Central memory CD4-positive, alpha-beta T cell (primary cell): ENCODE measurements around the gene FNDC3B.
"Not testable (repeated sequence)": the region's sequence is repeated elsewhere in the genome, so short reads cannot be mapped to it uniquely, and the experiment has no call there.

Source experiments
- DNase-seq: peaks from one replicate; pipeline ENCODE4 v3.0.0; 2022

Gene FNDC3B

GRCh38 chr3:172246107-172246844 is 206.9 kb downstream of the FNDC3B start:
- DNase-seq: no peak

GRCh38 chr3:172247525-172248274 is 208.3 kb downstream of the FNDC3B start:
- DNase-seq: no peak

GRCh38 chr3:172249039-172249438 is 209.7 kb downstream of the FNDC3B start:
- DNase-seq: no peak

- no peak for DNase-seq
These were observed 211.8 kb downstream of the FNDC3B start for GRCh38 chr3:172251211-172251610.

GRCh38 chr3:172253200-172253599 is 213.8 kb downstream of the FNDC3B start:
- no peak for DNase-seq

GRCh38 chr3:172254542-172254941 is 215.2 kb downstream of the FNDC3B start:
- DNase-seq: no peak

- DNase-seq: not testable (repeated sequence)
These were observed 215.9 kb downstream of the FNDC3B start for GRCh38 chr3:172255321-172255720.

- DNase-seq: no peak
These were observed 216.8 kb downstream of the FNDC3B start for GRCh38 chr3:172256101-172256734.

- no peak for DNase-seq
These were observed 218.4 kb downstream of the FNDC3B start for GRCh38 chr3:172257648-172258400.

- DNase-seq: no peak
These were observed 219.2 kb downstream of the FNDC3B start for GRCh38 chr3:172258624-172259023.

GRCh38 chr3:172259111-172259541 is 219.7 kb downstream of the FNDC3B start:
- no peak for DNase-seq

GRCh38 chr3:172259726-172260248 is 220.4 kb downstream of the FNDC3B start:
- no peak for DNase-seq

GRCh38 chr3:172260381-172260780 is 221.0 kb downstream of the FNDC3B start:
- no peak for DNase-seq

- no peak for DNase-seq
These were observed 221.7 kb downstream of the FNDC3B start for GRCh38 chr3:172261054-172261453.

GRCh38 chr3:172262991-172263608 is 223.7 kb downstream of the FNDC3B start:
- no peak for DNase-seq

GRCh38 chr3:172263781-172264486 is 224.6 kb downstream of the FNDC3B start:
- no peak for DNase-seq

GRCh38 chr3:172266103-172266502 is 226.7 kb downstream of the FNDC3B start:
- DNase-seq: no peak

- DNase-seq: no peak
These were observed 229.0 kb downstream of the FNDC3B start for GRCh38 chr3:172268425-172268824.

- DNase-seq: no peak
These were observed 229.5 kb downstream of the FNDC3B start for GRCh38 chr3:172268868-172269267.

GRCh38 chr3:172270557-172271166 is 231.3 kb downstream of the FNDC3B start:
- no peak for DNase-seq

- DNase-seq: no peak
These were observed 232.1 kb downstream of the FNDC3B start for GRCh38 chr3:172271386-172271976.
